GM12878 (cell line): ENCODE data around the gene ANTXR2. TPM values are rescaled to one million over a fixed set of nuclear protein-coding genes. Genes with fewer than 3 reads are reported as not detected.

ENCODE experiments used
- ATAC-seq: fragments of 200-7000 bp; cut with Tn5 transposase; 3 replicates; pipeline ENCODE4 v1.9.1; 2020; ENCODE audit warnings: mild to moderate bottlenecking, moderate library complexity
- BruUV-seq: library from RNA; stranded (reverse); fragments of 400-500 nt; replicated peaks from 2 replicates; lab custom pipeline; 2021; lab: Mats Ljungman, UMichigan
- CTCF ChIA-PET: fragments of 300-600 bp; sonication (Branson Sonifier 250); formaldehyde crosslinking; extraction: SDS; loops from one replicate; lab custom pipeline; 2021; ENCODE audit warnings: inconsistent platforms; lab: Yijun Ruan, JAX
- POLR2A ChIA-PET: fragments of 350-600 bp; formaldehyde crosslinking; extraction: SDS; loops from one replicate; lab custom pipeline; 2021; ENCODE audit warnings: inconsistent platforms; lab: Charles Lee
- RAD21 ChIA-PET: fragments of 300-600 bp; sonication (Branson Sonifier 250); formaldehyde crosslinking; loops from one replicate; lab custom pipeline; 2023; ENCODE audit warnings: antibody characterized with exemption; ENCODE audit not compliant: unreplicated experiment; lab: Charles Lee
- SMC1A ChIA-PET: fragments of 300-600 bp; sonication (Branson Sonifier 250); formaldehyde crosslinking; loops from one replicate; lab custom pipeline; 2023; ENCODE audit not compliant: unreplicated experiment, uncharacterized antibody; lab: Charles Lee
- DNase-seq: peaks from one replicate; pipeline ENCODE4 v3.0.0-alpha.2; 2011; ENCODE audit warnings: low read depth, low spot score
- FAIRE-seq: peaks from 3 replicates; lab custom pipeline; 2011; peaks lifted over from hg19 to GRCh38; lab: Jason Lieb, UNC
- H2AFZ ChIP-seq: 2 replicates; pipeline ENCODE4 v1.6.0; 2011; ENCODE audit warnings: low read depth, low read length, control low read depth; ENCODE audit not compliant: control insufficient read depth
- H3K27ac ChIP-seq: 2 replicates; pipeline ENCODE4 v1.5.1; 2011; ENCODE audit warnings: control low read depth; ENCODE audit not compliant: control insufficient read depth, insufficient read depth
- H3K27me3 ChIP-seq, 2 experiments: replicated peaks in 1 of 2; 2 replicates each; pipeline versions ENCODE4 v1.6.0 to v1.6.1; 2011; ENCODE audit warnings: low read length in 1 of 2; ENCODE audit not compliant: control insufficient read depth in 2 of 2, insufficient read depth in 2 of 2
- H3K36me3 ChIP-seq, 2 experiments: 2 replicates each; pipeline ENCODE4 v1.5.1; 2011; ENCODE audit warnings: low read length in 1 of 2; ENCODE audit not compliant: control insufficient read depth in 2 of 2, insufficient read depth in 2 of 2
- H3K4me1 ChIP-seq: 2 replicates; pipeline ENCODE4 v1.6.1; 2011; ENCODE audit warnings: mild to moderate bottlenecking, low read length, moderate library complexity, mixed read lengths; ENCODE audit not compliant: control insufficient read depth, insufficient read depth
- H3K4me2 ChIP-seq: 2 replicates; pipeline ENCODE4 v1.6.0; 2011; ENCODE audit warnings: control low read depth; ENCODE audit not compliant: control insufficient read depth, insufficient read depth
- H3K4me3 ChIP-seq: fragments of 200-600 bp; sonication (generic); 2 replicates; pipeline ENCODE4 v1.5.1; 2016
- H3K79me2 ChIP-seq: 2 replicates; pipeline ENCODE4 v1.6.0; 2011; ENCODE audit warnings: low read length; ENCODE audit not compliant: control insufficient read depth, insufficient read depth
- H3K9ac ChIP-seq: 2 replicates; pipeline ENCODE4 v1.8.0; 2011; ENCODE audit warnings: low read length, control low read depth, mixed read lengths; ENCODE audit not compliant: control insufficient read depth, insufficient read depth
- H3K9me3 ChIP-seq: replicated peaks from 3 replicates; pipeline ENCODE4 v1.5.1; 2011; ENCODE audit warnings: mild to moderate bottlenecking, low read length; ENCODE audit not compliant: control insufficient read depth, insufficient read depth
- H4K20me1 ChIP-seq: 2 replicates; pipeline ENCODE4 v1.6.0; 2011; ENCODE audit not compliant: control insufficient read depth, insufficient read depth
- ATF3 ChIP-seq: IDR thresholded peaks from 2 replicates; pipeline ENCODE4 v1.6.1; 2011; ENCODE audit warnings: low read depth, mild to moderate bottlenecking, low read length, moderate library complexity, borderline replicate concordance; ENCODE audit errors: extremely low read depth
- CBFB ChIP-seq: IDR thresholded peaks from 2 replicates; pipeline ENCODE4 v1.6.1; 2016; ENCODE audit warnings: antibody characterized with exemption, low read depth
- CHD4 ChIP-seq: fragments of 200-600 bp; sonication (generic); IDR thresholded peaks from 2 replicates; pipeline ENCODE4 v1.6.1; 2016; ENCODE audit warnings: mild to moderate bottlenecking
- CREB1 ChIP-seq: IDR thresholded peaks from 2 replicates; pipeline ENCODE4 v1.6.1; 2012; ENCODE audit warnings: low read depth, mild to moderate bottlenecking, inconsistent platforms
- DPF2 ChIP-seq: fragments of 450-650 bp; IDR thresholded peaks from 2 replicates; pipeline ENCODE4 v1.6.1; 2017; ENCODE audit warnings: mild to moderate bottlenecking
- ETV6 ChIP-seq, 2 experiments: fragments of 450-650 bp in 1 of 2; IDR thresholded peaks in 1 of 2; conservative IDR thresholded peaks in 1 of 2; 2 replicates each; pipeline ENCODE4 v1.6.1; 2014; ENCODE audit warnings: antibody characterized with exemption in 1 of 2, borderline replicate concordance in 1 of 2, low read depth in 1 of 2, mild to moderate bottlenecking in 1 of 2, moderate library complexity in 1 of 2
- FOXK2 ChIP-seq: fragments of 450-650 bp; IDR thresholded peaks from 2 replicates; pipeline ENCODE4 v1.6.1; 2017; ENCODE audit warnings: mild to moderate bottlenecking, moderate library complexity
- HCFC1 ChIP-seq: fragments of 150-350 bp; IDR thresholded peaks from 2 replicates; pipeline ENCODE4 v1.6.1; 2014; ENCODE audit warnings: low read length
- IRF5 ChIP-seq: fragments of 450-650 bp; IDR thresholded peaks from 2 replicates; pipeline ENCODE4 v1.6.1; 2017; ENCODE audit warnings: borderline replicate concordance
- KAT2A ChIP-seq: conservative IDR thresholded peaks from 2 replicates; pipeline ENCODE4 v1.6.1; 2011; ENCODE audit warnings: low read depth, low read length; ENCODE audit not compliant: control insufficient read depth
- RAD51 ChIP-seq: fragments of 450-650 bp; IDR thresholded peaks from 2 replicates; pipeline ENCODE4 v1.6.1; 2016; ENCODE audit warnings: moderate library complexity, mild to moderate bottlenecking, inconsistent platforms
- ZBTB11 ChIP-seq: fragments of 450-650 bp; formaldehyde crosslinking; IDR thresholded peaks from 2 replicates; pipeline ENCODE4 v1.5.0; 2022; ENCODE audit warnings: mild to moderate bottlenecking, missing genetic modification characterization
- ZNF687 ChIP-seq: fragments of 450-650 bp; IDR thresholded peaks from 2 replicates; pipeline ENCODE4 v1.6.1; 2017; ENCODE audit warnings: mild to moderate bottlenecking, moderate library complexity
- WGBS: methylation state at CpG from one replicate; pipeline ENCODE4 v1.1.6; 2016; ENCODE audit warnings: low lambda C conversion rate; ENCODE audit not compliant: insufficient replicate concordance, insufficient coverage; ENCODE audit errors: missing lambda C conversion rate; 5-methylcytosine and 5-hydroxymethylcytosine counted together
- in situ Hi-C: fragments of 300-500 bp; cut with MboI; formaldehyde crosslinking; loops from 9 replicates; pipeline ENCODE4 v1.14.3; 2018; ENCODE audit warnings: mixed read lengths
- intact Hi-C: fragments of 100-400 bp; cut with micrococcal nuclease; formaldehyde crosslinking; loops from one replicate; pipeline ENCODE4 v1.14.2; 2022; ENCODE audit not compliant: unreplicated experiment
- polyA plus RNA-seq, 11 experiments: library from polyadenylated mRNA; depleted of rRNA in 4 of 11; unstranded in 6 of 11; stranded (reverse) in 5 of 11; fragments of >200 nt; fragmentation: Nextera tagmentation in 4 of 11; fragmentation: Illumina TruSeq in 1 of 11; extraction: Ambion mirVana in 4 of 11; extraction: Trizol in 1 of 11; gene quantifications; 1 replicate in 1 of 11; 2 replicates in 10 of 11; pipeline versions ENCODE4 v1.2.1 to v1.2.3, GENCODE V29; 2011 to 2016; ENCODE audit warnings: inconsistent platforms in 2 of 11, missing spikeins in 2 of 11, low read depth in 1 of 11
- total RNA-seq, 4 experiments: library from RNA; depleted of rRNA in 3 of 4; stranded (reverse); fragments of >200 nt in 3 of 4; fragmentation: Illumina TruSeq in 1 of 4; extraction: Trizol in 1 of 4; gene quantifications; 2 replicates each; pipeline versions ENCODE4 v1.2.1 to v1.2.3, GENCODE V29; 2013 to 2021

ANTXR2 gene
- total and polyA plus RNA-seq, 10 of the 15 experiments (the other 5 are each of a cell fraction or from before 2014, with no cell fraction given) = 1.4 to 8.9 (median 5.7) TPM

GRCh38 chr4:80085081-80085480 is 12.1 kb upstream of the ANTXR2 start (continued):
- TF ChIP-seq ZNF687 (no peak), CBFB (no peak), IRF5 (no peak), KAT2A (no peak), ETV6 (conservative IDR thresholded peaks at IDR 0.05 in 1 of 2, IDR thresholded peaks at IDR 0.05 in 1 of 2; ENCODE audit: borderline replicate concordance in 1 of 2, low read depth in 1 of 2) (no peak)

- ATAC-seq = no peak
- Histone ChIP-seq H3K4me1 (no peaks in the 10 kb centered on the region), H3K4me2 (no peak overlapping the region), H3K27me3 (no peaks in the 10 kb centered on the region; a peak in 3 of 4 replicates), H3K9me3 (no peaks in the 10 kb centered on the region; the same call in 2 of the 3 replicates), H3K27ac (no peak overlapping the region), H3K9ac (no peak overlapping the region), H4K20me1 (no peaks in the 10 kb centered on the region), H3K36me3 (no peaks in the 10 kb centered on the region), H3K79me2 (no peaks in the 10 kb centered on the region), H2AFZ (no peak overlapping the region), H3K4me3 (no peak overlapping the region)
- POLR2A ChIA-PET = no interaction called here
- CTCF ChIA-PET = interaction anchor here (1.2 kb wide), 1 partner anchor 102 kb away, joined by 4 read pairs; no protein-coding TSS in a partner anchor
- FAIRE-seq = no peak
- WGBS = 67% methylated on average over 2 of the region's 2 CpGs
- in situ Hi-C loops = no loop called here
- no peak for DNase-seq
- BruUV-seq = no TSS peak
- intact Hi-C loops = no loop called here
- SMC1A ChIA-PET = no interaction called here
- RAD21 ChIA-PET = no interaction called here
- TF ChIP-seq CREB1 = no peak
- TF ChIP-seq DPF2 = no peak
- no peak for TF ChIP-seq FOXK2
- no peak for TF ChIP-seq ATF3
- no peak for TF ChIP-seq HCFC1
- no peak for TF ChIP-seq ZBTB11 (CRISPR knock-in tag)
- no peak for TF ChIP-seq ETV6 (conservative IDR thresholded peaks at IDR 0.05 in 1 of 2, IDR thresholded peaks at IDR 0.05 in 1 of 2; ENCODE audit: borderline replicate concordance in 1 of 2, low read depth in 1 of 2)
- TF ChIP-seq RAD51 = no peak
- TF ChIP-seq CHD4 = no peak
Observed at GRCh38 chr4:80082693-80083092, 9.7 kb upstream of the ANTXR2 start.
